HG02970 (cell line): Measurements from ENCODE around the gene LRATD1.

Source experiments
- ATAC-seq: cut with Tn5 transposase; IDR thresholded peaks from one replicate; pipeline ENCODE4 v1.9.1; 2021; ENCODE audit warnings: mild to moderate bottlenecking, moderate library complexity, moderate number of reproducible peaks; ENCODE audit not compliant: unreplicated experiment, low FRiP score

The LRATD1 gene

DNA sequence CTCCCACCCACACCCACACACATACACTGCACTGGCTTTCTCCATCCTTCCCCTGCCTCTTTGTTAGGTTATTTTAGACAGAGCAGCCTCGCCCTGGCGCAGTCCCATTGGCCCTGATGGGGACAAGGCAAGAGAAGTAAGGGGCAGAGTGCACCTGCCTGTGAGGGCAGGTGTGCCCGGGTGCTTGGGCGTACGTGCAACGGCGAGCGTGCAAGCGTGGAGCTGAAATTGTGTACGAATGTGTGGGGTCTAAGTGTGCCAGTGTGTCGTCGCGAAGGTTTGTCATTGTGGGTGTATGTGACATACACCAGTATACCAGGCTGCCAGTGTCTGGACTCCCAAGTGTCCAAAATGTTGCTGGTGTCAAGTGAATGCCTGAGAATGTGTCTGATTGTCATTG, 544 bp downstream of the LRATD1 start:
- no peak for ATAC-seq

DNA sequence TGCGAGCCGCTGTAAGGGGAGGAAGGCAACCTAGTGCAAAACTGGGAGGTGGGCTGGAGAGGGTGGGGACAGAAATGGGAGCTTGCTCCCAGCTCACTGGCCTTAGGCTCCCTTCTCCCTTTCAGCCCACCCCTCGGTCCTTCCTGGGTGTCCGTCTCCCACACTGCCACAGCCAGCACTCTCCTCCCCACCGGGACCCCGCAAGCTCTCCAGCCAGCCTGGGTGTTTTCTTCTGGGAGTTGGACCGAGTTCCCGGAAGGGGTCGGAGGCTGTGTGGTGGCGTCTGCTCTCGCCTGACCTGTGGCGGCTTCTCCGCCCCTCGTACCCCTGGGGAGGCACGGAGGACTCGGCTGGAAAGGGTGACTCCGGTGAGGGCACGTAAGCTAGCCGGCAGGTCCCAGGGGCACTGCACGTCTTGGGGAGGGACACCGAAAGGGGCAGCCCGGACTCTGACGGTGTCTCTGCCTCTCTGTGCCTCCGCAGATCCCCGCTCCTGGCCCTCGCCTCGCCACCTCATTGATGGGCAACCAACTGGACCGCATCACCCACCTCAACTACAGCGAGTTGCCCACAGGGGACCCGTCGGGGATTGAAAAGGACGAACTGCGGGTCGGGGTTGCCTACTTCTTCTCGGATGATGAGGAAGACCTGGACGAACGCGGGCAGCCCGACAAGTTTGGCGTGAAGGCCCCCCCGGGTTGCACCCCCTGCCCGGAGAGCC, 1.1 kb downstream of the LRATD1 start:
- no peak for ATAC-seq

DNA sequence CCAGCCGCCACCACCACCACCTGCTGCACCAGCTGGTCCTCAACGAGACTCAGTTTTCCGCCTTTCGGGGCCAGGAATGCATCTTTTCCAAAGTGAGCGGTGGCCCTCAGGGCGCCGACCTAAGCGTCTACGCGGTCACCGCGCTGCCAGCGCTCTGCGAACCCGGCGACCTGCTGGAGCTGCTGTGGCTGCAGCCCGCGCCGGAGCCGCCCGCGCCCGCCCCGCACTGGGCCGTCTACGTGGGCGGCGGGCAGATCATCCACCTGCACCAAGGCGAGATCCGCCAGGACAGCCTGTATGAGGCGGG, 1.6 kb downstream of the LRATD1 start:
- no peak for ATAC-seq

DNA sequence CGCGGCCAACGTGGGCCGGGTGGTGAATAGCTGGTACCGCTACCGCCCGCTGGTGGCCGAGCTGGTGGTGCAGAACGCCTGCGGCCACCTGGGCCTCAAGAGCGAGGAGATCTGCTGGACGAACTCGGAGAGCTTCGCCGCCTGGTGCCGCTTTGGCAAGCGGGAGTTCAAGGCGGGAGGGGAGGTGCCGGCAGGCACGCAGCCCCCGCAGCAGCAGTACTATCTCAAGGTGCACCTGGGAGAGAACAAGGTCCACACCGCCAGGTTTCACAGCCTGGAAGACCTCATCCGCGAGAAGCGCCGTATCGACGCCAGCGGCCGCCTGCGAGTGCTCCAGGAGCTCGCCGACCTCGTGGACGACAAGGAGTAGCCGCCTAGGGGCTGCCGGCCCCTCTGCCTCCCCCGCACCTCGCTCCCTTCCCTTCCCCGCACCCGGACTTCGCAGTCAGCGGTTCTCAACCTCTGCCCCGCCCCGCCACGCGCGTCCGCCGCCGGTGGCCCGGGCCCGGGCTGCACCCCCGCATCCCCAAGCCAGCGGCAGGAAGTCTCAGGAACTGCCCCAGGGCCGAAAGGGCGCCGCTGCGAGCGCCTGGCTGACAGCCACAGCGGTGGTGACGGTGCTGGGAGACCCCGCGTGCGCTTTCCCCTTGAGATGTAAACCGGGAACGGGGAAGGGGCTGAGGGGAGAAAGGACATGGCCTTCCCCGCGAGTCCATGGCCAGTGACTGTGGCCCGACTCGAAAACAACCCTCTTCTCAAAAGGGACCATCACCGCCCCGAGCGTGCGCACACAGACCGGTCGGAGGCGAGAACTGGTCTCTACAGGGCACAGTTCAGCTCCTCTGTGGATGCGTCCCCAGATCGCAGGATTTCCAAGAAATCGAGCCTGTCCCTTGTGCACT, 2.2 kb downstream of the LRATD1 start:
- ATAC-seq, result no peak

DNA sequence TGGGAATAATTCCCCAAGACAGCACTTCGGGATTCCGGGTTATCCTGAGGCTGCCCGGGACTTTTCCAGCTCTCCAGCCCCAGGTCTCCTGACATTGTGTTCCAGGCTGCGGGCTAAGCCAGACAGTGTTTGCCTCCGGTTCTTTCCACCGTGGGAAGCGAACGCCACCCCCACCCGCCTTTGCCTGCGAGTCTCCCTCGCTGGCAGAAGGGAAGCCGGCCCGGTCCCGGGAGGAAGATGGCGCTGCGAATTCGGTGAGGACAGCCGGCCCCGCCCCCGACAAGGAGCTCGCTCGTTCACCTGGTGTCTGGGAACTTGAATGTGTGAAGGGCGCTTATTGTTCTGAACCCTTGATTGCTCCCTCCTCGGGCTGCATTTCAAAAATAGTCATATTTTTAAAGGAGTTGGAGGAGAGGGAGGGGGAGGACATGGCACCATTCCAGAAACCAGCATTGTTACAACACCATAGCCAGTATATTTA, 2.9 kb downstream of the LRATD1 start:
- no peak for ATAC-seq

DNA sequence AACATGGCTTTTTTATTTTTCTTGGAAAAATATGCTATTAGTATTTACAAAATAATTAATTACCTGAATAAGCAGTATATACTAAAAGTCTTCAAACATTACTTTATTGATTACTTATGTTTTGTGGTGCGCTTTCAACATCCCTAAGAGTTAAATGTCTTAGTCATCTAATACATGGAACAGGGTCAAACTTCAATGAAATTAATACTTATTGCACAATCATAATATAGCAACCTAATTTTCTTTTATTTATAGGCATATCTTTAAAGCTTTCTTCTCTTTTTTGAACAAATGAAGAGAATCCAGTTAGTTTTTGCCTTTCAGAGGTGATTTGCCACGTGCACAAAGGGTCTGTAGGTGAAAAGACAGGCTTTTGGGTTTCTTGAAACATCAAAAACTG, 6.0 kb downstream of the LRATD1 start:
- ATAC-seq, result no peak

DNA sequence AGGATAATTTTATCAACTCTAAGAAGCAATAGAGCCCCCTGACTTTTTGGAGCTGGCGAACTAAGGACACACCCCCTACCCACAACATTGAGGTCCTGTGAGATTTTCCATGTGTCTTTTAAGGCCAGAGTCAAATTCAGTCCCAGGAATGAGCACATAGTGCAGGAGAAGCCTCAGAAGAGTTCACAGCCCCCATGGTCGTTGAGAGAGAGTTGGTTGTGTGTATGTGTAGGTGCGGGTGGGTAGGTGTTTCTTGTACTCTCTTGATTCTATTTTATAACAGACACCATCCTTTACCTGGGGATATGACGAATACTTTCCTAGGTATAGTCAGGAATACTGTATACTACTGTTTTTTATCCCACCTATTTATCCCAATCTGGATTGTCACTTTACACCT, 8.6 kb downstream of the LRATD1 start:
- ATAC-seq, result no peak

DNA sequence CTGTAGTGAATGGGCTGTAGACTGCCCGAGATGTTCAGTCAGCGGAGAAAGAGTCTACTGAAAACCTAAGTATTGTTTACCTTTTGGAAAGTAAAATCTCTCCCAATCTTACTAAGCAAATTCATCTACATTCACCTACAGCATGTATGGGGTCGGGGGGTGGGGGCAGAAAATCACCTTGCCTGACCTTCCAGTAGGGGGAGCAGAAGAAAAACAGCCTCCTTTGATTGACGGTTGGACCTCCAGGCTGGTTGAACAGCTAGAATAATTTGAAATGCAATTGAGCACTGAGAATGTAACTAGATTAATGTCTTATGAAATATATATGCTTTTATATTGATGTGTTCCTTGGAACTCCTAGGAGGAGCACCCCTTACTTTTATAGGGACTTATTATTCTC, 10.0 kb downstream of the LRATD1 start:
- ATAC-seq, result no peak

DNA sequence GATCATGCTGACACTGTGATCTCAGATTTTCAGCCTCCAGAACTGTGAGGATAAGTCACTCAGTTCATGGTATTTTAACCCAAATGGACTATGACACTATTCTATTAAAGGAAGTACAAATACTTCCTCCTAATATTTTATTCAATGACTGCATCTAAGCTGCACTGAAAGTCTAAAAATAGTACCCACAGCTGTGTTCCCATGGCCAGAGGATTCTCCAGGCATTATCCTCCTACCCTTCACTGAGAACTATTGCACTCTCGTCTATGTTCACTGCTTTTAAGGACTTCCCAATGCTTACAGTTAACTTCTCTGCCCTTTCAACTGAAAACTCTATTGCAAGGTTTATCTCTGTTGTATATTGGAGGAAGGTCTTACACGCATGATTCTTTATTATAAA, 15.2 kb downstream of the LRATD1 start:
- no peak for ATAC-seq

DNA sequence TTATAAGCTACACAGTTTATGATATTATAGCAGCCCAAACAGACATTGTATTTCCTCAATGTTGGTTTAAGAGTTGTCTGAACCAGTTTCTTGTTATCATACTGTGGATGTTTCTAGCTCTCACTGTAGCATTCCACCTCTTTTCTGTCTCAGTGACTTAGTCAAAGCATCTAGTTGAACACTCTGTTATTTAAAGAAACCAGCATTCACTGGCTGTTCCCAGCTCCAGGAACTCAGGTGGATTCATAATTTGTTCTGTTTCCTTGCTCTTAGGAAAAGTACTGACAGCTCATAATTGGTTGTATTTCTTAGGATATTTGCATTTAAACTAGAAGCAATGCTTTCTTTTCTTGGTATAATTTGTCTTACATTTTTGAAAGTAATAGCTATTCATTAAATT, 17.5 kb downstream of the LRATD1 start:
- no peak for ATAC-seq

DNA sequence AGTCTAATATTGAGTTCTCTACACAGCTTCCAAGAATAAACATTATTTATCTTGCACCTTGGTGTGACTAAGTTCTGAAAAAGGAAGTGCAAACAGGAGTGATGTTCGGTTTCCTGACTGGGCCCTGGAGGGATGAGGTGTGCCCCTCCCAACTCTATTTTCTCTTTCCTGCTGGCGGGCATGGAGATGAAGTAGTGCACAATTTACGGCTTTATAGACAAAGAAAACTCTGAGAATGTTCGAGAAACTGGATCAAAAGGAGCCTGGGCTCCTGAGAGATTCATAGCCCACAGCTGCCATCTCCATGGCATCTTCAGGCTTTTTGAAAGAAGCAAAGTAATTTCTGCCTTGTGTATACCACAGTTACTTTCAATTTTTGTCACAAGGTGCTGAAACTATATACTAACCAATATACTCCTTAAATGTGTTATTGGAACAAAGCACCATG, 22.3 kb downstream of the LRATD1 start:
- peak; percentile 95 for ATAC-seq

DNA sequence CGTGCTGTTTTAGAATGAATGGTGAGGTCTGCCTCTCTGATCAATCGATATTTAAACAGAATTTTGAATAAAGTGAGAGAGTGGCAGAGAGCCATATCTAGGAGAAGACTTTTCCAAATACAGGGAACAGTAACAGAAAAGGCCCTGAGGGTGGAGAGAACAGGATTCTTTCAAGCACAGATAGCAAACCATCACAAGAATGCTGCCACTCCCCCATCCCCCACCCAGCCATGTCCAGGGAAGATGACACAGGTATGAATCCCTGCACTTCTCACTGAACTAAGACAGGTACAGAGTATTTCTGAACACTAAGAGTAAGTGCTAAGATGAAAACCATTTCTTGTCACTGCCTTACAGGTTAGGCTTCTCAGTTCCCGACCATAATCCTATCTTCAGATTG, 23.6 kb downstream of the LRATD1 start:
- ATAC-seq, result no peak

DNA sequence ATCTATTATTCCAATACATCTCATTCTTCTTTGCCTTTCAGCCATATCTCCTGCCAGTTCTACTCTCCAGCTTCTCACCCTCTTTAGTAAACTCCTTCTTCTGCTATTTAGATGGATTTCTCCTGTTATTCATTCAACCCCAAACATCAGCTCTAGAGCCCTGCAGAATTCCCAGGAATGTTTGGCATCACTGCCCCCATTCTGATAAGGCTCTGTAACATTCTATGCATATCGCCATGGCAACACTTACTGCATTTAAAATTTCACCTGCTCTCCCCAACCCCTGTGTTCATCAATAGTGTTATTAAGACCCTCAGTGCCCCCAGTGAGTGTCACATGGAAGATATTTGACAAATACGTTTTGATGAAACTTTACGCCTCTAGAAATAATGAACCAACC, 28.6 kb downstream of the LRATD1 start:
- ATAC-seq, result no peak

DNA sequence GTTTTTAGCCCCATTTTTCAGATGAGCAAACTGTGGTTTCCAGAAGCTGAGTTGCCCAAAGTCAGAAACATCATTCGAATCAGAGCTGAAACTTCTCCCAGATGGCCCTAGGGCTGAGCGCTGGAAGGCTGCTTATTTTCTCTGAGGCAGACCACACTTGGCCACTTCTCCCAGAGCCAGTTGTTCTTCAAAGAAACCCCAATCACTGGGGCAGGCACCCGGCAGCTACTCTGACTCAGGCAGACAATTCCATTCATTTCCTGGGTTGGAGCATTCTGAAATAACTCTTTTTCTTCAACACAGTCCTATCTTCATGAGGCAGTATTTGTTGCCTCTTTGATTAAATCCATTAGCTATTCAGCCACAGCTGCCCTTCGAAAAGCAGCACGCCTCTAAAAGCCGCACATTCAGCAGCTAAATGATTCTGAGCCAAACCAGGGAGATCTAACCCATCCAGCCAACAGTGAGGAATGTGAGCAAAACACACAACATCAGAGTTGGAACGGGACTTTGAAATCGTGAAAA, 40.9 kb downstream of the LRATD1 start:
- no peak for ATAC-seq

DNA sequence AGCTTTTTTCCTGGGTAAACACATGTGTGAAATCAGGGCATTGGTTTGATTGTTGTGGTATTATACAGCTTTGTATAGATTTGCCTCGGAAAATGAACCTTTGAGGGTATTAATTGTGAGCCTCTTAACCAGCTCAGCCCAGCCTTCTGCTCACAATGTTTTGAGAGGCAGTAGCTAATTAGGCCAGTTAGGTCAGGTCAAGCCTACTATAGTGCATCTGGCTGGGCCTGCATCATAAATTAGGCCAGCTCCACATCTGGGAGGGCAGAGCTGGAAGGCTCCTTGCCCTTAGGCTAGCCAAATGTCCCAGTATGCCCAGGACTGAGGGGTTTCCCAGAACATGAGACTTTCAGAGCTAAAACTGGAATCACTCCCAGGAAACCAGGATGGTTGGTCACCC, 43.0 kb downstream of the LRATD1 start:
- ATAC-seq, result no peak

DNA sequence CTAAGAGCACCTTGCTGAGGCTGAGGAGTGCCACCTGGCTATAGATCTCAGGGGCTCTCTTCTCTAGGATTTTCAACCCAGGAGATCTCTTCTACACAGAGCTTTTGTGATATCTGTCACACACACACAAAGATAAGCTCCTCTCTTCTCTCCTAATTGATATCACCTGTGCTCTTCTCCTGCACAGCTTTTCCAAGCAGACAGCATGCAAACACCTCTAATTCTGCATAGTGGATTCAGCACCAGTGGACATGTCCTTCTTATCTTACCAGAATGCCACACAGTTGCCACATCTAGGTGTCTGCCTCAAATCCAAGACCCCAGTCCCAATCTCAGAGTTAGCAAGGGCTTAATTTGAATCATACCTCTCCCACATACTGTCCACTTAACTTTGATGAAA, 43.9 kb downstream of the LRATD1 start:
- ATAC-seq, result no peak

DNA sequence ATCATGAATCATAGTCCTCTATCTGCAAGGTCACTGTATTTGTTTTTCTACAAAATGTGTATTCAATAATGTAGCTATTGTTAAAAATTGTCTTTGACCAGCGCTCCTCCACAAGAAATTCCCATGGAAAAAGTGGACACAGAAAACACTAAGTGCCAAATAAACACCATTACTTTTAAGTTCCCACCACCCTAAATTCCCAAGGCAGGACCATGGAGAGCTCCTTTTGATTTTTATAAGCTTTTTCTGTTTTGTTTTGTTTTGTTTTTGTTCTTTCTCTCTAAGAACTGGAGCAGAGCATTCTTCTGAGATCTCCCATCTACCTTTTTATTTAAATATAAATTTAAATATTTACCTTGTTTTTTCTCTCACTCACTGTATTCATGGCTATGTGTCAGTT, 44.5 kb downstream of the LRATD1 start:
- ATAC-seq, result no peak

DNA sequence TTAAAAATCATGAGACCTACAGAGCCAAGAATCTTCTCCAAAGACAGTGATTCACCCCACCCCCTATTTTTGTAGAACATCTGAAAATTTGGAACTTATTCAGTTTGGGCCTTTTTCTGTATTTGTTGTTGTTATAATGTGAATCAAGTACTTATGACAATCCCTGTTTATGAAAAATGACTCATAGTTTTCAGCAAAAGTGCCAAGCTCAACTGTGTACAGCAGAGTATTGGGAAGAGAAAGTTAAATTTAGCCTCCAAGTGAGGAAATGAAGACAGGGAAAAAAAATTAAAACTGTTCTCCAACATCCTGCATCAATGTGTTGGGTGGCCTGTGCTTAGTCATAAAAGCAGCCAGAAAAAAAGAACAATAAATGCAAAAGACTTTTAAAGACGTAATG, 46.2 kb downstream of the LRATD1 start:
- no peak for ATAC-seq

DNA sequence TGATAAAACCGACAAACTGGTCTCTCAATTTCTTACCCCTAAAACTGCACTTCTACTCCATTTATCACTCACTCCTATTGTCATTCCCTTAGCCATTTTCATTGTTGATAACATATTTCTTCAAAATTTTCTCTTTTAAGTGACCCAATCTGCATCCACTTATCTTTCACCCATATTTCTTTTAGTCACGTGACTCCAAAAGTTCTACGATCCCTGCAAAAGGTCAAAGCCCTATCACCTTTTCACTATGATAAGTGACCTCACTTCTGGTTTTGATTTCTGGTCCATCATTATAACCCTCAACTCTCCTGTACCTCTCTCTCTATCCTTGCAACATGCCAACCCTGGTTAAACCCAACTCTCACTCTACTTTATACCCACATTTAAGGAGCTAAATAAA, 49.1 kb downstream of the LRATD1 start:
- no peak for ATAC-seq
